A549 (cell line): ENCODE results near the gene PPP1R9B. TPM values are rescaled to one million over a fixed set of nuclear protein-coding genes. Genes with fewer than 3 reads are reported as not detected.

Experiments used
- ATAC-seq, 2 experiments: fragments of 200-7000 bp in 1 of 2; fragments of >200 bp in 1 of 2; cut with Nextera tagmentation in 1 of 2; cut with Tn5 transposase in 1 of 2; 3 replicates each; pipeline versions ENCODE4 v1.8.0 to v1.9.1; 2018 to 2020; ENCODE audit warnings: mild to moderate bottlenecking in 1 of 2, moderate library complexity in 1 of 2
- CTCF ChIA-PET: fragments of 300-600 bp; sonication (Branson Sonifier 250); formaldehyde crosslinking; extraction: SDS; loops from one replicate; lab custom pipeline; 2021; ENCODE audit warnings: antibody characterized with exemption, inconsistent platforms; lab: Yijun Ruan, JAX
- POLR2A ChIA-PET: fragments of 350-600 bp; formaldehyde crosslinking; extraction: SDS; loops from one replicate; lab custom pipeline; 2021; ENCODE audit warnings: antibody characterized with exemption, inconsistent platforms; lab: Yijun Ruan, JAX
- DNase-seq, 2 experiments: peaks; one replicate each; pipeline versions ENCODE4 v3.0.0 to v3.0.0-alpha.2; 2011 to 2016; ENCODE audit warnings: low read depth in 1 of 2, low spot score in 1 of 2
- FAIRE-seq: peaks from 2 replicates; lab custom pipeline; 2011; peaks lifted over from hg19 to GRCh38; lab: Jason Lieb, UNC
- H3K27ac ChIP-seq, 2 experiments: fragments of >200 bp; sonication (Bioruptor Twin); formaldehyde crosslinking; 3 replicates each; pipeline ENCODE4 v1.5.1; 2016 to 2017
- H3K4me1 ChIP-seq: fragments of >200 bp; sonication (Bioruptor Twin); formaldehyde crosslinking; 3 replicates; pipeline ENCODE4 v1.6.1; 2016
- H3K4me2 ChIP-seq: fragments of >200 bp; sonication (Bioruptor Twin); formaldehyde crosslinking; 3 replicates; pipeline ENCODE4 v1.6.1; 2016
- H3K4me3 ChIP-seq: fragments of >200 bp; sonication (Bioruptor Twin); formaldehyde crosslinking; 3 replicates; pipeline ENCODE4 v1.5.1; 2016
- H3K9me3 ChIP-seq: fragments of >200 bp; sonication (Bioruptor Twin); formaldehyde crosslinking; 3 replicates; pipeline ENCODE4 v1.6.1; 2016
- BHLHE40 ChIP-seq: IDR thresholded peaks from 2 replicates; pipeline ENCODE4 v1.6.1; 2012; ENCODE audit warnings: low read depth, low read length, inconsistent platforms
- CBX2 ChIP-seq: fragments of 200-600 bp; sonication (generic); IDR thresholded peaks from 2 replicates; pipeline ENCODE4 v1.6.1; 2016; ENCODE audit warnings: low read depth, mild to moderate bottlenecking, borderline replicate concordance
- CBX8 ChIP-seq: fragments of 200-600 bp; sonication (generic); IDR thresholded peaks from 2 replicates; pipeline ENCODE4 v1.6.1; 2016
- FOSB ChIP-seq: fragments of 250-450 bp; sonication (Bioruptor Pico); IDR thresholded peaks from 2 replicates; pipeline ENCODE4 v1.5.0; 2020; ENCODE audit warnings: mild to moderate bottlenecking, moderate library complexity
- HDAC2 ChIP-seq: fragments of 200-600 bp; sonication (generic); IDR thresholded peaks from 2 replicates; pipeline ENCODE4 v1.6.1; 2016
- JUNB ChIP-seq: fragments of >200 bp; sonication (Bioruptor Twin); formaldehyde crosslinking; IDR thresholded peaks from 2 replicates; pipeline ENCODE4 v1.6.1; 2016
- KDM1A ChIP-seq: fragments of 200-600 bp; sonication (generic); IDR thresholded peaks from 2 replicates; pipeline ENCODE4 v1.6.1; 2016; ENCODE audit warnings: low read depth, mild to moderate bottlenecking
- KDM5A ChIP-seq: fragments of 200-600 bp; sonication (generic); IDR thresholded peaks from 2 replicates; pipeline ENCODE4 v1.6.1; 2016; ENCODE audit warnings: antibody characterized with exemption, mild to moderate bottlenecking
- MAFK ChIP-seq: fragments of 450-650 bp; IDR thresholded peaks from 2 replicates; pipeline ENCODE4 v1.6.1; 2014; ENCODE audit not compliant: partially characterized antibody
- MAZ ChIP-seq: fragments of 150-350 bp; IDR thresholded peaks from 2 replicates; pipeline ENCODE4 v1.6.1; 2014; ENCODE audit warnings: antibody characterized with exemption, low read depth, low read length, borderline replicate concordance
- NFE2L2 ChIP-seq: fragments of 150-350 bp; conservative IDR thresholded peaks from 2 replicates; pipeline ENCODE4 v1.6.1; 2014; ENCODE audit warnings: low read length
- NR3C1 ChIP-seq: fragments of >200 bp; sonication (Bioruptor Twin); formaldehyde crosslinking; IDR thresholded peaks from 3 replicates; pipeline ENCODE4 v1.6.1; 2017
- POLR2AphosphoS2 ChIP-seq: conservative IDR thresholded peaks from 2 replicates; pipeline ENCODE4 v1.6.1; 2012; ENCODE audit warnings: low read length, improper control_type of control experiment, inconsistent platforms
- RAD21 ChIP-seq, 2 experiments: fragments of >200 bp in 1 of 2; sonication (Bioruptor Twin) in 1 of 2; formaldehyde crosslinking in 1 of 2; IDR thresholded peaks in 1 of 2; conservative IDR thresholded peaks in 1 of 2; 2 replicates in 1 of 2; 3 replicates in 1 of 2; pipeline ENCODE4 v1.6.1; 2012 to 2018; ENCODE audit warnings: inconsistent platforms in 1 of 2
- RNF2 ChIP-seq: fragments of 200-600 bp; sonication (generic); IDR thresholded peaks from 2 replicates; pipeline ENCODE4 v1.6.1; 2016; ENCODE audit warnings: low read depth, mild to moderate bottlenecking, antibody characterized with exemption, moderate library complexity, borderline replicate concordance
- SMC3 ChIP-seq: fragments of >200 bp; sonication (Bioruptor Twin); formaldehyde crosslinking; IDR thresholded peaks from 3 replicates; pipeline ENCODE4 v1.6.1; 2018; ENCODE audit warnings: inconsistent platforms
- ZFP36 ChIP-seq: fragments of 450-650 bp; IDR thresholded peaks from 2 replicates; pipeline ENCODE4 v1.6.1; 2014; ENCODE audit warnings: borderline replicate concordance; ENCODE audit not compliant: partially characterized antibody
- WGBS: methylation state at CpG from one replicate; pipeline ENCODE4 v1.1.6; 2017; ENCODE audit errors: missing lambda C conversion rate; 5-methylcytosine and 5-hydroxymethylcytosine counted together
- polyA plus RNA-seq, 4 experiments: library from polyadenylated mRNA; depleted of rRNA in 3 of 4; stranded (reverse); fragments of >200 nt; fragmentation: RNase III in 1 of 4; extraction: RNeasy Plus Mini Kit Qiagen cat#74134 plus additional on column Dnase treatment in 1 of 4; gene quantifications; 2 replicates in 3 of 4; 3 replicates in 1 of 4; pipeline ENCODE4 v1.2.3, GENCODE V29; 2011 to 2017
- TF ChIP-seq, protein P1 (sequence below): fragments of >200 bp; sonication (Bioruptor Twin); formaldehyde crosslinking; IDR thresholded peaks from 3 replicates; pipeline ENCODE4 v1.5.1; 2016
- TF ChIP-seq, protein P2 (sequence below): fragments of >200 bp; sonication (Bioruptor Twin); formaldehyde crosslinking; IDR thresholded peaks from 2 replicates; pipeline ENCODE4 v1.6.1; 2016
- TF ChIP-seq, protein P3 (sequence below): fragments of >200 bp; sonication (Bioruptor Twin); formaldehyde crosslinking; IDR thresholded peaks from 3 replicates; pipeline ENCODE4 v1.6.1; 2016
- TF ChIP-seq, protein P4 (sequence below): fragments of 250-450 bp; sonication (Bioruptor Pico); IDR thresholded peaks from 2 replicates; pipeline ENCODE4 v1.5.0; 2021; ENCODE audit warnings: mild to moderate bottlenecking, moderate library complexity, borderline replicate concordance
- TF ChIP-seq, protein P5 (sequence below): IDR thresholded peaks from 2 replicates; pipeline ENCODE4 v1.6.1; 2012
- TF ChIP-seq, protein P6 (sequence below): IDR thresholded peaks from 2 replicates; pipeline ENCODE4 v1.6.1; 2012

The PPP1R9B gene
- polyA plus RNA-seq, 2 of the 4 experiments (the other 2 are of a cell fraction) = 22.0 to 40.6 TPM

DNA sequence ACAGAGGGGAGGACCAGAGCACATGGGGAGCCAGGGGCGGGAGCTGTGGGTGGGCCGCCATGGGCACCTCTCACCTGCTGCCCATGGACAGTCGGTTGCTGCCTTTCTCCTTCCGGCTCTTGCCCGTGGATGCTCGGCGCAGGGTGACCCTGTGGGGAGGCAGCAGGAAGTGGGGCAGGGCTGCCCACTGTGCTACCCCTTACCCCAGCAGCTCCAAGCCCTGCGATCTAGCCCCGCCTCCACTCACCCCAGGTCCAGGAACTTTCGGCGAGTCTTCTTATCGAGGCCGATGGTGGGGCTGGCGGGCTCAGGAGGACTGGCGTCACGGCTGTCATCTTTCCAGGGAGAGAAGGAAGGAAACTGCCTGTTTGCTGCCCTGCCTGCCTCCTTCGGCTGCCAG, 34.7 kb downstream of the PPP1R9B start:
- peaks cover 10% of the 10 kb centered on the region; the same call in 1 of the 3 replicates for H3K4me1 ChIP-seq
- FAIRE-seq = no peak
- ChIA-PET POLR2A (no interaction called here), CTCF (interaction anchor here (1.1 to 60.2 kb wide), 18 partner anchors 11 to 195 kb away, joined by 3 to 1356 read pairs (median 6); partner anchors contain the start of genes PDK2, PPP1R9B, SAMD14 and SGCA)
- no peak overlapping the region for H3K4me3 ChIP-seq
- no peak overlapping the region for H3K4me2 ChIP-seq
- H3K9me3 ChIP-seq = no peaks in the 10 kb centered on the region
- TF ChIP-seq BHLHE40 = no peak
- TF ChIP-seq KDM5A = no peak
- TF ChIP-seq, protein P1, sequence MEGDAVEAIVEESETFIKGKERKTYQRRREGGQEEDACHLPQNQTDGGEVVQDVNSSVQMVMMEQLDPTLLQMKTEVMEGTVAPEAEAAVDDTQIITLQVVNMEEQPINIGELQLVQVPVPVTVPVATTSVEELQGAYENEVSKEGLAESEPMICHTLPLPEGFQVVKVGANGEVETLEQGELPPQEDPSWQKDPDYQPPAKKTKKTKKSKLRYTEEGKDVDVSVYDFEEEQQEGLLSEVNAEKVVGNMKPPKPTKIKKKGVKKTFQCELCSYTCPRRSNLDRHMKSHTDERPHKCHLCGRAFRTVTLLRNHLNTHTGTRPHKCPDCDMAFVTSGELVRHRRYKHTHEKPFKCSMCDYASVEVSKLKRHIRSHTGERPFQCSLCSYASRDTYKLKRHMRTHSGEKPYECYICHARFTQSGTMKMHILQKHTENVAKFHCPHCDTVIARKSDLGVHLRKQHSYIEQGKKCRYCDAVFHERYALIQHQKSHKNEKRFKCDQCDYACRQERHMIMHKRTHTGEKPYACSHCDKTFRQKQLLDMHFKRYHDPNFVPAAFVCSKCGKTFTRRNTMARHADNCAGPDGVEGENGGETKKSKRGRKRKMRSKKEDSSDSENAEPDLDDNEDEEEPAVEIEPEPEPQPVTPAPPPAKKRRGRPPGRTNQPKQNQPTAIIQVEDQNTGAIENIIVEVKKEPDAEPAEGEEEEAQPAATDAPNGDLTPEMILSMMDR = no peak
- TF ChIP-seq HDAC2 = no peak
- no peak for TF ChIP-seq MAFK
- no peak for TF ChIP-seq NR3C1
- TF ChIP-seq POLR2AphosphoS2 = no peak
- TF ChIP-seq NFE2L2 = no peak
- TF ChIP-seq JUNB = no peak
- TF ChIP-seq, protein P2, sequence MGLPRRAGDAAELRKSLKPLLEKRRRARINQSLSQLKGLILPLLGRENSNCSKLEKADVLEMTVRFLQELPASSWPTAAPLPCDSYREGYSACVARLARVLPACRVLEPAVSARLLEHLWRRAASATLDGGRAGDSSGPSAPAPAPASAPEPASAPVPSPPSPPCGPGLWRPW = no peak
- TF ChIP-seq, protein P3, sequence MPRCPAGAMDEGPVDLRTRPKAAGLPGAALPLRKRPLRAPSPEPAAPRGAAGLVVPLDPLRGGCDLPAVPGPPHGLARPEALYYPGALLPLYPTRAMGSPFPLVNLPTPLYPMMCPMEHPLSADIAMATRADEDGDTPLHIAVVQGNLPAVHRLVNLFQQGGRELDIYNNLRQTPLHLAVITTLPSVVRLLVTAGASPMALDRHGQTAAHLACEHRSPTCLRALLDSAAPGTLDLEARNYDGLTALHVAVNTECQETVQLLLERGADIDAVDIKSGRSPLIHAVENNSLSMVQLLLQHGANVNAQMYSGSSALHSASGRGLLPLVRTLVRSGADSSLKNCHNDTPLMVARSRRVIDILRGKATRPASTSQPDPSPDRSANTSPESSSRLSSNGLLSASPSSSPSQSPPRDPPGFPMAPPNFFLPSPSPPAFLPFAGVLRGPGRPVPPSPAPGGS = no peak
- no peak for TF ChIP-seq KDM1A
- no peak for TF ChIP-seq RNF2
- no peak for TF ChIP-seq FOSB (CRISPR knock-in tag)
- TF ChIP-seq, protein P4, sequence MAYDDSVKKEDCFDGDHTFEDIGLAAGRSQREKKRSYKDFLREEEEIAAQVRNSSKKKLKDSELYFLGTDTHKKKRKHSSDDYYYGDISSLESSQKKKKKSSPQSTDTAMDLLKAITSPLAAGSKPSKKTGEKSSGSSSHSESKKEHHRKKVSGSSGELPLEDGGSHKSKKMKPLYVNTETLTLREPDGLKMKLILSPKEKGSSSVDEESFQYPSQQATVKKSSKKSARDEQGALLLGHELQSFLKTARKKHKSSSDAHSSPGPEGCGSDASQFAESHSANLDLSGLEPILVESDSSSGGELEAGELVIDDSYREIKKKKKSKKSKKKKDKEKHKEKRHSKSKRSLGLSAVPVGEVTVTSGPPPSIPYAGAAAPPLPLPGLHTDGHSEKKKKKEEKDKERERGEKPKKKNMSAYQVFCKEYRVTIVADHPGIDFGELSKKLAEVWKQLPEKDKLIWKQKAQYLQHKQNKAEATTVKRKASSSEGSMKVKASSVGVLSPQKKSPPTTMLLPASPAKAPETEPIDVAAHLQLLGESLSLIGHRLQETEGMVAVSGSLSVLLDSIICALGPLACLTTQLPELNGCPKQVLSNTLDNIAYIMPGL (CRISPR knock-in tag) = no peak
- TF ChIP-seq MAZ = no peak
- TF ChIP-seq RAD21 (conservative IDR thresholded peaks at IDR 0.05 in 1 of 2, IDR thresholded peaks at IDR 0.05 in 1 of 2) = no peak
- no peak for TF ChIP-seq ZFP36
- TF ChIP-seq CBX2 = no peak
- 90% methylated on average over 17 of the region's 17 CpGs for WGBS
- no peak for ATAC-seq
- no peak overlapping the region for H3K27ac ChIP-seq
- DNase-seq = no peak

DNA sequence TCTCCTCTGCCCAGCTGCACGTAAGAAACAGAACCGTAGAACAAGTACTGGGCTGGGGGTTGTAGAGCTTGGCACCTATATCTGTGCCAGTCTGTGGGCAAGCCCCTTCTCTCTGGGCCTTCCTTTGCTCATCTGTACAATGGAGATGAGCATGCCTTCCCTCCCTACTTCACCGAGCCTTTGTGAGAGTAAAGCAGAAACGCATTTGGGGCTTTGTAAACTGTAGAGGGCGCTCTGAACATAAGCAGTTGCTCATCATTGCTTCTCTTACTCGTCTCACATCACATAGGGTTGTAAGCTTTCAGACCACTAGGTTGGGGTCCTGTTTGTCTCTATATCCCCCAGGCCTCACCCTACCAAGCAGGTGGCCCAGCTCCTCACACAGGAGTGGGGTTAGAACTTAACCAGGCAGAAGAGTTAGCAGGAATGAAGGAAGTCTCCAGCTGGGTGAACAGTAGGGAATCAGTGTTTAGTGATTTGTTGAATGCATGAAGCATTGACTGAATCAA, 35.6 kb downstream of the PPP1R9B start:
- POLR2A ChIA-PET = no interaction called here
- FAIRE-seq (no peak), ATAC-seq (peak; percentile 17 to 69; a peak in 4 of 6 replicates)

More for the DNA sequence above, 35.6 kb downstream of the PPP1R9B start:
- H3K9me3 ChIP-seq = no peaks in the 10 kb centered on the region
- H3K4me1 ChIP-seq = peaks cover 10% of the 10 kb centered on the region; the same call in 1 of the 3 replicates
- CTCF ChIA-PET = interaction anchor here (0.8 to 60.2 kb wide), 28 partner anchors 10 to 203 kb away, joined by 3 to 1356 read pairs (median 4); partner anchors contain the start of genes PDK2, PPP1R9B, SAMD14 and TMEM92
- TF ChIP-seq, protein P1 = peak; percentile 76
- TF ChIP-seq KDM5A (no peak), MAZ (no peak), SMC3 (peak; percentile 30; the same call in 1 of the 3 replicates), BHLHE40 (no peak), CBX8 (no peak), RAD21 (conservative IDR thresholded peaks at IDR 0.05 in 1 of 2, IDR thresholded peaks at IDR 0.05 in 1 of 2) (peak; percentile 66 to 83), FOSB (CRISPR knock-in tag) (0 out of 2 replicates have a peak, but pooled peaks have one; percentile 31)
- TF ChIP-seq, protein P3 = no peak
- TF ChIP-seq, protein P5, sequence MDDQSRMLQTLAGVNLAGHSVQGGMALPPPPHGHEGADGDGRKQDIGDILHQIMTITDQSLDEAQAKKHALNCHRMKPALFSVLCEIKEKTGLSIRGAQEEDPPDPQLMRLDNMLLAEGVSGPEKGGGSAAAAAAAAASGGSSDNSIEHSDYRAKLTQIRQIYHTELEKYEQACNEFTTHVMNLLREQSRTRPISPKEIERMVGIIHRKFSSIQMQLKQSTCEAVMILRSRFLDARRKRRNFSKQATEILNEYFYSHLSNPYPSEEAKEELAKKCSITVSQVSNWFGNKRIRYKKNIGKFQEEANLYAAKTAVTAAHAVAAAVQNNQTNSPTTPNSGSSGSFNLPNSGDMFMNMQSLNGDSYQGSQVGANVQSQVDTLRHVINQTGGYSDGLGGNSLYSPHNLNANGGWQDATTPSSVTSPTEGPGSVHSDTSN = no peak
- TF ChIP-seq, protein P6, sequence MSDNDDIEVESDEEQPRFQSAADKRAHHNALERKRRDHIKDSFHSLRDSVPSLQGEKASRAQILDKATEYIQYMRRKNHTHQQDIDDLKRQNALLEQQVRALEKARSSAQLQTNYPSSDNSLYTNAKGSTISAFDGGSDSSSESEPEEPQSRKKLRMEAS = 0 out of 2 replicates have a peak, but pooled peaks have one; percentile 12
- peak; percentile 66 to 82 for DNase-seq
- no peak overlapping the region for H3K4me2 ChIP-seq
- no peak overlapping the region for H3K4me3 ChIP-seq
- no peak overlapping the region for H3K27ac ChIP-seq
- 23% methylated on average over 6 of the region's 6 CpGs for WGBS
